GM18508 (cell line): ENCODE data around the gene AK1.

Source experiments
- ATAC-seq: cut with Tn5 transposase; IDR thresholded peaks from one replicate; pipeline ENCODE4 v1.9.1; 2021; ENCODE audit warnings: moderate number of reproducible peaks; ENCODE audit not compliant: insufficient read depth, unreplicated experiment

AK1 gene

GRCh38 chr9:127828262-127829031, 49.0 kb downstream of the AK1 start:
- ATAC-seq, result no peak

DNA sequence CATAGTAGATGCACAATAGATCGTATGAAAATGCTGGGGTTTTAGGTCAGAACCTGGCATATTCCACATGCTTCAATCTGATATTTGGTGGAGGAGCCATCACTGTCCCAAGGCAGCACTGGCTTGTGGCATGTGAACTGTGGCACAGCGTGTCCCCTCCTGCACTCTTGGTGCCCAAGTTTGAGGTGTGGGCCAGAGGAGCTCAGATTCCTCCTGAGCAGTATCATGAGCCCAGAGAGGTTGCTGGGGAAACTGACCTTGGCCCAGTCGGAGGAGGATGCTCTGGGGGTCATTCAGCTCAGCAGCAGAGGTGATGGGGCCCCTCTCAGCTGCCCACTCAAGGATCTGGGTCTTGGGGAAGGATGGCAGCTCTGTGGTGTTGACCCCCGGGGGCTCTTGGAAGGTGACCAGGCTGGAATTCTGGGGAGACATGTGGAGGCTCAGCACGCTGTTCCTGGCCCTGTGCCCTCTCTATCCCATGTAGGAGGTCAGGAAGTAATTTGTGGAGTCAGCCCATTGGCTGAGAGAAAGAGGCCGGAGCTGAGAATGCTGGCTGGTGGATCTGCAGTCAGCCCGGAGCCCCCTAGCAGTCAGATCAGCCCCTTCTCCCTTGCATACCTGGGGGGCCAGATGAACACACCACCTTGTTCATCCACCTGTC, 51.1 kb downstream of the AK1 start:
- ATAC-seq, result no peak

DNA sequence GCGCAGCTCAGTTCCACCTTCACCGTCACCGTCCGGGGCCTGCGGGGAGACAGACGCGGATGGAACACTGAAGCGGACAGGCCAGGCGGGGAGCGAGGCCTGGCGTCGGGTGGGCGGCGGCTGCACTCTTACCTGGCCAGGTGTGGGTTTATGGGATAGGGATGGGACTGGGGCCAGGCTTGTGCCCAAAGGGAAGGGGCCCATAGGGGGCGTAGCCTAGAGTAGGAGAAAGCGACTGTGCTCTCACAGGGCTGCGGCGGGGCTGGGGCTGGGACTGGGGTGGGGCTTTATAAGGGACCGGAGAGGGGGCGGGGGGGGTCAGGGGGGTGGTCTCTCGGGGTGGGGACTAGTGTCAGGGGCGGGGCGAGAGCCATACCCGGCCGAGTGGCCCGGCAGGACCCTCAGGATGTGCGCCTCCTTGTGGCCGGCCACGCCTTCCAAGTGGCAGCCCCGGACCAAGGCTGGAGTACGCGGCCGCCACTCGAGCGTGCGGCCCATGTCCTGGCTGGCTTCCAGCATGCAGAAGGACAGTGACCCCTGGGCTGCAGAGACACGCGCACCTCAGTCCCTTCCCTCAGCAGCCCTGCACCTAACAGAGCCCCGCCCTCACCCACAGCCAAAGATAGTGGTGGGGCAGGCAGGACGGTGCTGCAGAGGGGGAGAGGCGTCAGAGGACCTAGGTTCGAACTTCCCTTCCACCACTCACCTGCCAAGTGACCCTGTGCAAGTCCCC, 52.0 kb downstream of the AK1 start:
- ATAC-seq, result no peak

DNA sequence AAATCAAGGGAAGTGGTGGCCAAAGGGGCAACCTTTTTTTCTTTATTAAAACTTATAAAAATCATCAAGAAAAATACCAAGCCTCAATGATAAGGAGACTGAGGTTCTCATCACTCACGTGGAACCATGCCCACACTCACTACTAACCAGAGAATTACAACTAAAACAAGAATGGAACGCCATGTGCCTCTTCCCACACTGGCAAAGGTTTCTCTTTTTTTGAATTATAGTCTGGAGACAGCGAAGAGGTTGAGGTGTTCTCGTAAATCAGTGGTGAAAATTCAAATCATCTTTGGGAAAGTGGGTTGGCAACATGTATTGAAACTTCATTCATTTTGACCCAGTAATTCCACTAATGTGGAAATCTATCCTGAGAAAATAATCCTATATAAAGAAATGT, 55.4 kb downstream of the AK1 start:
- no peak for ATAC-seq

- ATAC-seq, result no peak
Measured at GRCh38 chr9:127818574-127818973, 58.9 kb downstream of the AK1 start.

DNA sequence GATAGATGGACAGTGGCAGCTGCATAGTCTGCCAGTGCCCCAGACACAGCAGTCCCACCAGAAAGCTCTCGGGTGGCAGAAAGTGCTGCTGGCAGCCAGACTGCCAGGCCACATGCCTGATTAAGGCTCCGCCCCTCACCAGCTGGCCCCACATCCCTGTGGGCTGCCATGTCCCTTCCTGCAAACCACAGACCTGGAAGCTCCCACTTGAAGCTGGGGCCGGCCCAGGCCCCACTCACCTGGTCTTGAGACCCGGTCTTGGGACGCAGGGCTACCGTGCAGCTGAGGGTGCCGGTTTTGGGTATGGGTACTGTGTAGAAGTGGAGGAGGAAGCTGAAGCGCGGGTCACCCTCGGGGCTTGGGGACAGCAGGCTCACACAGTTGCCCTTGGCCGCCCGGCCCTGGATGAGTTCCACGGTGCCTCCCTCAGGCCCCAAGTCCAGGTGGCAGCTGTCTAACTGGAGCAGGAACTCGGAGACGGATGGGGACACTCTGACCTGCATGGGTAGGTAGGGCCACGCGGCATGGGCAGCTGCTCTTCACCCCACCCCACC, 59.5 kb downstream of the AK1 start:
- no peak for ATAC-seq

GRCh38 chr9:127816728-127817127, 60.7 kb downstream of the AK1 start:
- no peak for ATAC-seq
